Dedifferentiated amniotic fluid mesenchymal stem cell (primary cell): ENCODE measurements around the gene ABCD1.
"Not testable (repeated sequence)": the region's sequence is repeated elsewhere in the genome, so short reads cannot be mapped to it uniquely, and the experiment has no call there.

Experiments
- DNase-seq: peaks from one replicate; pipeline ENCODE4 v3.0.0-alpha.2; 2016; ENCODE audit errors: extremely low spot score

Gene ABCD1

DNA sequence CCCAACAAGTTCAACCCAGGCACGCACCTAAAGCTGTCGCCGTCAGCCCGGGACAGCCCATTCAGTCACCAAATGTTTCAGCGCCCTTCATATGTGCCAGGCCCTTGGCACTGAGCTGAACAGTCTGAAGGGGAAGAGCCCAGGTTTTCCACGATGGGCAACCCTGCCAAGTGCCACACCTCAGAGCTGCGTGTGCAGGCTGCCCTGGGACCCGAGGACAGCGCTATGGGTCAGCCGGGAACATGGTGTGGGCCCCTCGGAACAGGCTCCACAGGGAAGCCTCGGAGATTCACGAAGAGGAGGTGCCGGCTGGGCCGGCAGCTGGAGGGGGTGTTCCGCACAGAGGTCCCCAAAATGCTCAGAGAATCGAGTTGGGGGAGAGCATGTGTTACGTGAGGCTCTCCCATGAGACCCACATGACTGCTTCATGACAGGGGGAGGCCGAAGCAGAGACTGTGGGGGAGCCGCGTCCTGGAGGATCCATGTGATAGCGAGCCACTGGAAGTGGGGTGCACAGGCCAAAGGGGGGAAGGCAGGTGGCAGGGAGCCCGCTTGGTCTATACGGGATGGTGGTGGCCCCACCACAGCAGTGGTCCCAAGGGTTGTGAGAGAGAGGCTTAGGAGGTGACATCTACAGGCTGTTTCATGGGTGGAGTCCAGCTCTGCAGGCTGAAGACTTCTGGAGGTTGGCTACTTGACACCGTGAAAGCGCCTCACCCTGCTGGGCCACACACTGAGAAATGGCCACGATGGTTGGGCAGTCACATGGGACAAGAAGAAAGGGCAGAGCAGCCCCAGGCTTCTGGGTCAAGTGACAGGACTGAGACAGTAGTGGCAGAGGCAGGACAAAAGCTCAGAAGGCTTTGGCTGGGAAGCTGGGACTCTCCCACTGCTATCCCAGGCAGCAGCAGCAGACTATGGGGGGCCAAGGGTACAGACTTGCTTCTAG is 14.7 kb upstream of the ABCD1 start:
- DNase-seq, result no peak

GRCh38 chrX:153714256-153714655 is 10.4 kb upstream of the ABCD1 start:
- DNase-seq, result no peak

DNA sequence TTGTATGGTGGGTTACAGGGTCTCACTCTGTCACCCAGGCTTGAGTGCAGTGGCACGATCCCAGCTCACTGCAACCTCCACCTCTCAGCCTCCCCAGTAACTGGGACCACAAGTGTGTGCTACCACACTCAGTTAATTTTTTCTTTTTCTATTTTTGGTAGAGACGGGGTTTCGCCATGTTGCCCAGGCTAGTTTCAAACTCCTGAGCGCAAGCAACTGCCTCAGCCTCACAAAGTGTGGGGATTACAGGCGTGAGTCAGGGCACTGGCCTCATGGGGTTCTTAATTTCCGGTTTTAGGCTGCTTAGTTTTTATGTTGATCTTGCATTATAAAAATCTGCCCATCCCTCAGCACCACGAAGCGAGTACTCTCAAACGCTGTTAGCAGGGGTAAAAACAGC is 7.2 kb upstream of the ABCD1 start:
- no peak for DNase-seq

DNA sequence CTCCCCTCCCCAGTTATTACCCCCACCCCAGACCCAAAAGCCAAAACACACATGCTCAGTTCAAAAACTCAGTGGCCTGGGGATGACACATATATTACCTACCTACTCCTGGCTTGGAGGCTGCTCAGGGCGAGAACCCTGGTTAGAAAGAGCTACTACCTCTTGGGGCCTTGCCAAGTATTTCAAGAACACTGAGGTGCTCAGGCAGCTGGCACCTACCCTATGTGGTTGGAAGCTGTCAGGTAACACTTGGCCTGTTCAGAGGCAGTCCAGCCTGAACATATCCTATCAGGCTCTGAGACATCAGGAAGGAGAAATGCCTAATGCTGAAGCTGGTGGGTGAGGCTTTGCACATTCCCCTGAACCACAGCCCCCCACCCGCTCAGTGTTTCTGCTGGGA is 5.4 kb upstream of the ABCD1 start:
- DNase-seq, result no peak

DNA sequence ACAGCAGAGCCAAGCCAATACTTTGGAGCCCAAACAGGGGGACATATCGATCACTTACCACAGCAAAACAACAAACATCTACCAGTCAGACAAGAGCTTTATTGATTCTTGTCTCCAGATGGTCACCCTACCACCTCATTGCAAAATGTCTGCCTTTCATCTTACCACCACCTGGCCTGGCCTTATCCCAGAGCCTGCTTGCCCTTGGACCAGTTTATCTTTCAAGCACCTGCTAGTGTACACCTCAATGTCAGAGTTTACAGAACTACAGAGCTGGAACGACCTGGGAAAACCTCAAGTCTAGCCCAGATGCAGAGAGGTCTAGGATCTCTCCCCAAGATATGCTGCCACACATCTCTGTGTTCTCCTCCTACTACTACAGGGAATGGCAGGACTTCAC is 5.0 kb upstream of the ABCD1 start:
- no peak for DNase-seq

GRCh38 chrX:153722704-153723350 is 1.8 kb upstream of the ABCD1 start:
- no peak for DNase-seq

DNA sequence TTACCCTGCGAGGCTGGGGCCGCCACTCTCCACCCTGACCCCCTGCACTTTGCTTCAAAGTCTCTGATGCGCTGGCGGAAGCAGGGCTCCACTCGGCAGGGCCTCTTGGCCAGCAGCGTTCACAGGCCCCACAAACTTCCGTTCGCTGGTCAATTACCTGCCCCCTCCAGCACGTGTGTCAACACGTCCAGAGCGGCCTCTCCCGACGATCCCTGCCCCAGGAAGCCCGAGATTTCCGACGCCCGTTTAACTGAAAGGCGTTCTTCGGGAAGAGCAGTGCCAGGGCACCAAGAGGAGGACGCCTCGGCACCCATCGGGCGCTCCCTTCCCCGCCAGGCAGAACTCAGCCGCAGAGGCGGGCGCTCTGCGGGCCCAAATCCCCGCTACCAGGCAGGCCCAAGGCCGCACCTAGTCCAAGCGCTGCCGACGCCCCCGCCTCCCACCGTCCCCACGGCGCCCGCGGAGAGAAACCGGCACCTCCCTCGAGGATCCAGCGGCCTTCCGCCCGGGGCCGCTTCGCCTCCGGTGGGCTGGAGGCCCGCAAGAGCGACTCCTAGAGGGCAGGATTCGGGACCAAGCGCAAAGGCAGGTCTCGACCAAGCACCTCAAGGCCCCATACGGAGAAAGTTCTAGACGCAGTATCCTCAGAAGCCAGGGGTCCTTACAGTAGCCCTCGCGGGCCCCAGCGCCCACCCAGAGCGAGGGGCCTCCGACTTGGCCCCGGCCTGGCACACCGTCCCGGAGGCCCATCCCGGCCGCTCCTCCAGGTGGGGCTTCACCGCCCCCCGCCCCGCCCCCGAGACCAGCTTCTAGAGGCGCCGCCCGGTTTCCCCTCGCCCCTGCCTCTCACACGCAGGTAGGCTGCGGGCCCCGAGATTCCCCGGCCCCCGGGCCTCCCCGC is 1.1 kb upstream of the ABCD1 start:
- DNase-seq, result no peak

- DNase-seq, result no peak
Observed at GRCh38 chrX:153725039-153725831, 579 bp downstream of the ABCD1 start.

DNA sequence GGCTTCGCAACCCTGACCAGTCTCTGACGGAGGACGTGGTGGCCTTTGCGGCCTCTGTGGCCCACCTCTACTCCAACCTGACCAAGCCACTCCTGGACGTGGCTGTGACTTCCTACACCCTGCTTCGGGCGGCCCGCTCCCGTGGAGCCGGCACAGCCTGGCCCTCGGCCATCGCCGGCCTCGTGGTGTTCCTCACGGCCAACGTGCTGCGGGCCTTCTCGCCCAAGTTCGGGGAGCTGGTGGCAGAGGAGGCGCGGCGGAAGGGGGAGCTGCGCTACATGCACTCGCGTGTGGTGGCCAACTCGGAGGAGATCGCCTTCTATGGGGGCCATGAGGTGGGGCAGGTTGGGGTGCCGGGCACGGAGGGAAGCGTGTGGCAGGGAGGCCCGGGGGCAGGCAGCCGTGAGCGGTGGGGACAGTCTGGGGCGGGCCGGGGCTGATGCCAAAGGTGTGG is 1.2 kb downstream of the ABCD1 start:
- no peak for DNase-seq

DNA sequence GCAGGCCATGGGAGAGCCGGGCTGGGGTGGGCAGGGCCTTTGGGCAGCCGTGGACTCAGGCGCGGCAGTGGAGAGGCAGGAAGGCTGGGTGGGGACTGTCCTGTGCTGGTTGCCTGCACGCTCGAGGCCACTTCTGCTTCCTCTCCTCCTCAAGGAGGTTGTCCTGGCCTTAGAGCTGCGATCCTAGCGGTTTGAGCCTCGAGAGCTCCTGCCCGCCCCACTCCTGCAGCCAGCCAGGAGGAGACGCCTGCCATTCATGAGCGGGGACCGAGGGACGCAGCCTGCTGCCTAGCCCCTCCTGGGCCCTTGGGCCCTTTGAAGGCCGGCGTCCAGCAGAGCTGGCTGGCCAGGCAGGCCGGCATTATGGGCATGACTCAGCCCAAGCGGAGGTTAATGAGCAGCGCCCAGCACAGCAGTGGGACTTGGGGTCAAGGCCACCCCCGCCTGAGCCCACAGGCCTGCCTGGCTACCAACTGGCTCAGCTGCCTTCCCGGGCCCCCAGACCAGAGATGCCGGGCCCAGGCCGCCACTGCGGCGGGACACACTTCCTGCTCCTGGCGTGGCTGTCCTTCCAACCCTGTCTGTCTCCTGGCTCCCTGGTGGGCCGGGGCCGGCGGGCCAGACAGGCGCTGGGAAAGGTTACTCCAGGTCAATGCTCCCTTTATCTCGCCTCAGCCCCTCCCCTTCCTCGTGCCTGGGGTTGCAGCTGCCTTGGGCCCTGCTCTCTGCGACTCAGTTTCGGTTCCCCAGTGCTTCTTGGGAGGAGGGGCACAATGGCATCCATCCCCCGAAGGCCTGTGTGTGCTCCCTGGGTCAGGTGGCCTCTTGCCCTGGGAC is 1.8 kb downstream of the ABCD1 start:
- no peak for DNase-seq

GRCh38 chrX:153727123-153727931 is 2.7 kb downstream of the ABCD1 start:
- DNase-seq, result no peak

- no peak for DNase-seq
Observed at GRCh38 chrX:153728095-153728494, 3.4 kb downstream of the ABCD1 start.

- DNase-seq, result no peak
Observed at GRCh38 chrX:153728951-153729631, 4.4 kb downstream of the ABCD1 start.

- DNase-seq, result not testable (repeated sequence)
Observed at GRCh38 chrX:153730115-153730514, 5.5 kb downstream of the ABCD1 start.

DNA sequence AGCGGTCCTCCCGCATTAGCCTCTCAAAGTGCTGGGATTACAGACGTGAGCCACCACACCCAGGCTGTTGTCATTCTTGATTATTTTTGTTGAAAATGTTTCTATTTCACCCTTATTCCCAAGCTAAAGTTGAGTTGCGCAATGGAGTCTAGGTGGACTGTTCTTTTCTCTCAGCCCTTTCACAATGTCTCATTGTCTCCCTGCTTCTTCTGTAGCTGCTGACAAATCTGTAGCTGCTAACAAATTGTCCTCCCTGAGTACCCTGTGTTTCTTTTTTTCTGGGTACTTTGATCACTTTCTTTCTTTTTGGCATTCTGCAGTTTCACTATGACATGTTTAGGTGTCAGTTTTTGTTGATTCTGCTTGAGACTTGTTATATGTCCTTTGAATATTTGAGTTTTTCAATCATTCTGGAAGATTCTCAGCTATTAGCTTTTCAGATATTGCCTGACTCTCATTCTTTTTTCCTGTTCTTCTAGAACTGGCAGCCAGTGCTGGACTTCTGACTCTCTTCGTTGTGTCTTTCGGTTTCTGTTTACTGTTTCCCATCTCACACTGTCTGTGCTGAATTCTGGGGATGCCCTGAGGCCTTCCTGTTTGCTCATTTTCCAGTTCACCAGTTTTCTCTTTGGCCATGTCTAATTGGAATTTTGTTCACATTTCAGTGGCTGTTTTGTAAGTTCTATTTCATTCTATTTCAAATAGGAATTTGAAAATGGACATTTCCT is 6.6 kb downstream of the ABCD1 start:
- no peak for DNase-seq

- no peak for DNase-seq
Observed at GRCh38 chrX:153731845-153732215, 7.2 kb downstream of the ABCD1 start.

GRCh38 chrX:153732401-153732800 is 7.7 kb downstream of the ABCD1 start:
- DNase-seq, result no peak

GRCh38 chrX:153733651-153734240 is 9.1 kb downstream of the ABCD1 start:
- no peak for DNase-seq
